Inferior parietal cortex (tissue), 1 donor: ENCODE data around the gene ZNF474.
"Not testable (repeated sequence)": the region's sequence is repeated elsewhere in the genome, so short reads cannot be mapped to it uniquely, and the experiment has no call there.

Source experiments
- DNase-seq: peaks from one replicate; pipeline ENCODE4 v3.0.0-alpha.2; 2016; ENCODE audit errors: extremely low spot score

Gene ZNF474

DNA sequence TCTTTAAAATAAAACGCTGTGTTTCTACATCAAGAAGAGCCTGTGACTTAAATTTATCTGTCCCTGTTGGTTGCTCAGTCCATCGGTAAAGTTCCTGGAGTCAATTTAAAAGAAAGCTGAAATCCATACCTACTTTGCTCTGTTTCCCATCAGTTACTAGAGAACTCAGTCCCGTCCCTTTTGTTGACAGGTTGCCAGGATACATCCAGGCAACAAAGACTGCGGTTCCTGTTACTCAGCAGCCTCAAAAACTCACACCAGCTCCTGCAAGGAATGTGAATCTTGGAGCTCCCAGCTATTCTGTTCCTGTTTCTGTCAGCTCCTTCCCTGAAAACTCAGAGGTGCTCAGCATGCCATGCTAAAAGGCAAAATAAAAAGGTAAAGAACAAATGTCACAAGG, at the start of gene ZNF474:
TSS of gene ZNF474 (plus strand) at position 241 of the 400 bp plus-strand sequence. CDS start 22,445 bp downstream, outside the sequence.
- no peak for DNase-seq

DNA sequence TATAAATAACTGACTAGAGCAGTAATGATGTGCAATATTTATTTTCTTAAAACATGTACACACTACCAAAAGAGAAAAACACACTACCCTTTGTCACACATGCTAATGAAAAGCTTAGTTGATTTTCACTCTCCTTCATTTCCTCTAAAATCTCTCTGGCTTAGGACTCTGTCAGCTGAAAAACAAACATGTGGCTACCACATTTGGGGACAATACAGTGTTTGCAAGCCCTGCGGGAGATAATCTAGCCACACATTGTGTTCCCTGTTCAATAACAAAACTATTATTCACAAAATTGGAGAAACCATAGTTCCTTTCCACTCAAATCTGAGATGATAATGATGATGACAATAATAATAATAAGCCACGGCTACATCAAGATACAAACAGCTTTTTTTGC, 47.8 kb upstream of the ZNF474 start:
- no peak for DNase-seq

DNA sequence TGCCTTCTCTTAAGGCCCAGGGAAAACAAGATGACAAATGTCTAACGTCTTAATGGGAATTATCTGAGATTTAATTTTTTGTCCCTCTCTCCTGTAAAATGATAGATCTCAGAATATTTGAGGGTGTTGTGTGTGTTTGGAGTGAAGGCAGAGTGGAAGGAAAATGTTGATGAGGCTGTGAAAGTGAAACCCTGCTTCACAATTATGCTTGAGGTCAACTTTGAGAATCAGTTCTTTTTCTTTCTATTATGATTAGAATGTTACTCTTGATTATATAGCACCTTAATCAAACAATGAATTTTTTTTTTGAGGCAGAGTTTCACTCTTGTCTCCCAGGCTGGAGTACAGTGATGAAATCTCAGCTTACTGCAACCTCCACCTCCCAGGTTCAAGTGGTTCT, 45.8 kb upstream of the ZNF474 start:
- DNase-seq: no peak

DNA sequence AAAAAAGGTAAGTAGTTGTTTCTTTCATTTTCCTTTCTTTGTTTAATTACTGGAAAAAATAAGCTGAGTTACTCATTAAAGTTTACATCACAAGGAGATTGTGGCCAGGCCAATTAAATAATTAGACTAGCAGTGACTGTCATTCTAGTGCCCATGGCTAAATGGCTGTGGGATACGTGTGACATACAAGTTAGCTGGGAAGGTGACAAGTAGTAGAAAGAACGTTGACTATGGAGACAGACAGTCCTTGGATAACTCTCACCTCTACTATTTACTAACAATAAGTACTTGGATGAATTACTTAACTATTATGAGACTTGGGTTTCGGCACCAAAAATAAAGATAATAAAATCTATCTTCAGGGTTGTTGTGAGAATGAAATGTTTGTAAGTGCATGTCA, 44.3 kb upstream of the ZNF474 start:
- no peak for DNase-seq

DNA sequence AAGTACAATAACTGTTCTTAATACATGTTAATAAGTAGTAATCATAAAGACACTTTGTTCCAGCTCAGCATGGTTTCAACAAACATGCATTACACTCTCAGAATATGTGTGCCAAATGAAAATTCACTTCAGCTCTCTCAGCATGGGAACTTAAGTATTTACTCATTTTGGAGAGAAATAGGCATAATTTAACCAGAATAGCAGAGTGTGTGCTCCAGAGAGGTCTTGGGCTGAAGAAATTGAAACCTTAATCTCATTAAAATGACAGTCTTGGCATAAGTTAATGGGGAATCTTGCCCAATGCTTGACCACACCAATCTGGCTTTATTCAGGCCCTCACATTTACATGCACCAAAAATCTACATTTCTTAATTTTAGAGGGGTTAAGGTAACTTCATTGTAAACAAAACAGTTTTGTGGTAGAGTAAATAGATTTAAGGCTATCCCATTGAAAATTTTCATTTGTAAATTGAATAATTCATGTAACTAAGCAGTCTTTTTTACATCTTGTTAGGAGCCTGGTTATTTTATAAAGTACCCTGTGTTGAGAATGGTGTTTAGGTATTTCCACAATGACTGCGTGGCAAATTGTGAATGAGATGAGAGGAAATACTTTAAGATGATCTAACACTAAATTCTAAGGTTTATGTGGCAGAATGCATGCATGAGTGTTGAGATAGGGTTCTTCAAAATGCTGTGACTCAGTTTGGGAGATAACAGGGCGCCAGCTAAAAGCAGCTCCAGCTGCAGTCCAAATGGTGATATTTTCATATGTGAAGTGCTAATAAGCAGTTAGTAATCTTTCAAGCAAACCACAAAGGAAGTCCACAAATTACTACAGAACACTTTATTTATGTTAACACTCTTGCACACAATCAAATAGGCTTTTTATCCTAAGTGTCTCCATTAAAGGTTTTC, 40.0 kb upstream of the ZNF474 start:
- no peak for DNase-seq

DNA sequence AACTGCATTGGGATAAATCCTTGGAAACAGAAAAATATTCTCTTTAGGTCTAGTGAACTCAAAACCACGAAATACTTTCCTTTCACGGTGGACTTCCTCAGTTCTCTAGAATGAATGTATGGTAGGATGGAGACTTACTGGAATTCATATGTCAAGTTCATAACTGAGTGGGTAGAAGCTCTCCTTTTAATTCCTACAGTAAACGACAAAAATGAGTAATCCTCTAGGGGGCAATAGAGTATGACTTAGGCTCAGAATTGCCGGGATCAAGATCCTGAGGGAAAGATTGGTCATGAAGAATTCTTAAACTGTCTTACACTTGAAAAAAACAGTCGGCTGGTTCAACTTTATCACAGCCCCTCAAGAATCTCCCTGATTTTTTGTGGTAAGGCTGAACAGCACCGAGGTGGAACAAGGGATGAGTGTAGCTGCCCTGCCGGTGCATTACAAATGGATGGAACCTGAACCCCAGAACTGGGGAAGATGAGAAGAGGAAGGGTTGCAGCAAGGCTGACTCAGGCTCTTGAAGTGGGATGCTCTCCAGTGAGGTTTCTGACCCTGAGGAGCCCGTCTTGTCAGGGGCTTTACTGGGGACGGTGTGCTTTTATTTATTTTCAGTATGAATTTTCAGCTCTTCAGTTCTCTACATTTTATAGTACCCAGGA, 37.3 kb upstream of the ZNF474 start:
- peak; percentile 53 for DNase-seq

DNA sequence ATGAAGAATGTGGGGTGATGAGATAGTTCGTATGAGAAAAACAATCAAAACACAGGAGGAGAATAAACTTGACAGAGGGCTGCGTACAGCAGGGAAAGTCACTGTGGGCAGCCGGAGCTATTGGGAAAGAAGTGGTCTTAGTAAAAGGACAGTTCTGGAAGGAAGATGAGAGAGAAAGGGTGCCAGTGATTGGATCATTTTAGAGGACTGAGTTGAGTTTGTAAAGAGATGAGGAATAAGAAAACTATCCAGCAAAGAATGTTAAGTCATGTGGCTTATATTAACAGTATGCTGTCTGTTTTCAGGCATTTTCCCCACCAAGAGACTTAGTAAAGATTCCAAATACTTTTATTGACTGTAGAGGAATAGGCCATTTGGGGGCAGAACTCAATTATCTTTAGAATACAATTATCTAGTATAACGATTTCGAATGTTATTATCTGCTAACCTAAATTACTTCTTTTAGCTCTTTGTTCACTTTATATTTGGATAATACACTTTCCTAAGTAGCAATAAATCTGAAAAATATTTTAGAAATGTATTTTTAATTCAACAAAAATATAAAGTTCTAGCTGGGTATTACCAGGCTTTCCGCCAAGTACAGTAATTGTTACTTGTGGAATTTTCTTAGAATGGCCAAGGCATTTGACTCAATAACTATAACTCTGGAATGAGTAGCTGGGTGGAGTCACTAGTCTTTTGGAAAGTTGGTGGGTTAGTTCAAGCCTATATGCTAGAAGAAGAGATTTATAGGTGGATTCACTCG, 35.7 kb upstream of the ZNF474 start:
- no peak for DNase-seq

DNA sequence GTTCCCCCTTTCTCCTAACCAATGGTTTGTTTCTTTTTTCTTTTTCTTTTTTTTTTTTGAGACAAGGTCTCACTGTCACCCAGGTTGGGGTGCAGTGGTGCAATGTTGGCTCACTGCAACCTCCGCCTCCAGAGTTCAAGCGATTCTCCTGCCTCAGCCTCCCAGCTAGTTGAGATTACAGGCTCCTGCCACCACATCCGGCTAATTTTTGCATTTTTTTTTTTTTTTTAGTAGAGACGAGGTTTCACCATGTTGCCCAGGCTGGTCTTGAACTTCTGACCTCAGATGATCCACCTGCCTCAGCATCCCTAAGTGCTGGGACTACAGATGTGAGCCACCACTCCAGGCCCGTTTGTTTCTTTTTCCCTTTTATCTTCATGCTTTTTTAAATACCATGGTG, 35.1 kb upstream of the ZNF474 start:
- not testable (repeated sequence) for DNase-seq

DNA sequence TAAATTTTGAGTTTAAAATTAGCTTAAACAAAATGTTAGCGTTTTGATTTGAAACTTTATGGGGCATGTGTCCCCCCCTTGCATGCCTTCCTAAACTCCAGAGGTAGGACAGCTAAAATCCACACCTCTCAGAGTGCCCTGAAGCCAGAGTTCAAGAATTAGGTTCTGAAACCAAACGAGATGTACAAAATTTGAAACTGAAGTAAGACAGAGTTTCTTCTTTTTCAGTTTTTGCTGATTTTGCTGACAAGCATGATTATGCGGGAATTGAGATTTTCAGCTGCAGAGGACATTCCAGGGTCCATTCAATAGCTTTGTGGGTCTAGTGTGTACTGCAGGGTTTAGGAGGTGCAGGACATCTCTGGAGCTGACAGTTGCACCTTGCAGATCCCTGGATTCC, 34.2 kb upstream of the ZNF474 start:
- DNase-seq: no peak

DNA sequence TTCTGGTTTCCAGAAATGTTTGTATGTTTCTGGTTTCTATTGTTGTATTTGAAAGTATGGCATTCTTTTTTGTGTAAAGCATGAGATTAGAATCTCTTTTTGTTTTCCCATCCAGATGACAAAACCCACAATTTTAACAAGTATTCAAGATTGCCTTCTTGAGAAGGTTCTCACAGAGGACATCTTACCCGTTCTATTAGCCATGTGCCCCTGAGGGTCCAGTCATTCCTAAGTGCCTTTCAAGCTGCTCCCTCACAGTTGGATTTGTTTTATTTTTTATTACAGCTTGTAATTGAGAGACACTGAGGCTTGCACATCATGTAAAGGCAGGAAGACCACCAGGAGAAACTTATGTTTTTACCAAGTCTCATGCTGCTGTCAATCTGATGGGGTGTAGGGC, 32.0 kb upstream of the ZNF474 start:
- DNase-seq: no peak

DNA sequence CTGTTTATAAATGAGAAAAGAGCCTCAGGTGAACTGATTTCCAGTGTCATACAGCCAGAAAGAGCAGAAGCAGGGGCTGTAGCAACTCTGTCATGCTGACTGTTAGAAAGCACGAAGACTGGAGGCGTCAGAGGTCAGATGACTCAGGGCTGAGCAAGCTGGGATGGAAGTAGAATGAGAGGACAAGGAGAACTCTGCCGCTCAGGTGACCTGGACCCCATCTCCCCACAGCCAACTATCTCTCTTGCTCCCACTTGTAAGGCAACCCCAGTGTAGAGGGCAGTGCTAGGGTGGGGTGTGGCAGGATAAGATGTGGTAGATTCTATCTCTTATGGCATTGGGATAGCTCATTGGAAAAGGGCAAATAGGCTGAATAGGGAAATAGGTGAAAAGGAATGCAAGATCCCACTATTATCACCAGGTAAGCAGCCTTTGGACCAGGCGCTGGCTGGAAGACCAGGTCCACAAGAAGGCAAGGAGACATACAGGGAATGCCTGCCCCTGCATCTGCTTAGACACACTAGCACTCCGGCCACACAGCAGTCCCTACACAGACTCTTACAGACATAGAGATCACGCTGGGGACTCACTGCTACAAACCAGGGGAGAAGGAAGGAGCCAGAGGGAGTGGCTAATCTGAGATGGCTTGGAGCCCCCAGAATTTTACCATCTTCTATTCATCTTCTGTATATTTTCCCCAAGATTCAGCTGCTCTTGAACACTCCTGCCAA, 30.1 kb upstream of the ZNF474 start:
- DNase-seq: no peak

DNA sequence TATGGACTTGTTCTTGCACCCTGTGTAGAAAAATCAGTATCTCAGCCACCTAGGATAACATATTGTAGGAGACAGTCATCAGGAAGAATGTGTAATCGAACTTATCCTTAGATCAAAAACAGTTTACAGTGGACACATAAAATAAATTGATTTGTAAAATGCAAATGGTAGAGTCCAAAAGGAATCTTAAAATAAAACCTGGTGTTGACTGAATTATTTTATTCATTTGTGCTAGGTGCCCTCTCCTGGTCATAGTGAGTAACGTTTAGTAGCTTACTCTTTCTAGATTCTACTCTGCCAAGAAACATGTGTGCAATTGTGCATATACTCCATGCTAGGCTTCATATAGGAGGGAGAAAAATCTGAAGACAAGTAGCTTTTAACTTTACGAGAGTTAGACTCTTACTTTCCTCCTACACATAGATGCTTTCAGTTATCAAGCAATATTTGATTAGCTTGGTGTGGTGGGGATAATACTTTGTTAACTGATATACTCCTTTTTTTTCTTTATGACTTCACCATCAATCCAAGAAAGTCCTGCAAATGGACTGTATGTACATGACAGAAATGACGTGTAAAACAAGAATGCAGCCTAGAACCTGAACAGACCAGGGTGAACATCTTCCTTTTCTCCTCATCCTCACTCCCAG, 27.6 kb upstream of the ZNF474 start:
- DNase-seq: peak; percentile 59

DNA sequence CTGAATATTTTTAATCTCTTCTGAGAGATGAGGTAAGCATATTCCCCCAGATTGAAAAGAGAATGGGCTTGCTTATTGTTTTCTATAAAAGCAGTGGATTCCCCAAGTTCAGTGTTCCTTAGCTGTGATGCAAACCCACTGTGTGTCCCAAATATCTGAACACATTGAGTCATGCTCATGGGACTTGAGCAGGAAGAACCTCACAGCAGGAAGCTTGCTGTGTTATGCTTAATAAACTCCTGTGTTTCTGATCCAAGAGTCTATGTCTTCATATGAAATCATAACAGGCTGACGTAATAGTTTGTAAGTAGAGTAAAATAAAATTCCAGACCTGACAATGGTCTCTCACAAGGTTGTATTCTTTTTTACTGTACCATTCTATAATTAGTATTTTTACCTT, 26.5 kb upstream of the ZNF474 start:
- DNase-seq: no peak

DNA sequence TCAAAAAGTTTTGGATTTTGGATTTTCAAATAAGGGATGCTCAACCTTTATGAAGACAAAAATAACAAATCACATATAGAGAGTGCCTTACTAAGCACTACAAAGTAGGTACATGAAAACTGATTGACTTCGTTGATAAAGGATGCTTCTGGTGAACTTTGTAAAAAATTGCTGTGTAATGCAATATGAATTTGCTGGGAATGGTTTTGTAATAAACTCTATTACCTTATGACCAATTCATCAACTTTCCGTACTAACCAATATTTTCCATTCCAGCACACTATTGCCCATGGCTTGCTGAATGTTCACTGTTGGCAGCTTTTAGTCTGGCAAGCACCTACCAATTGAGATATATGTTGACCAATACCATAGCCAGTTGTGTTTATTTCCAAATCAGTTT, 23.4 kb upstream of the ZNF474 start:
- no peak for DNase-seq

DNA sequence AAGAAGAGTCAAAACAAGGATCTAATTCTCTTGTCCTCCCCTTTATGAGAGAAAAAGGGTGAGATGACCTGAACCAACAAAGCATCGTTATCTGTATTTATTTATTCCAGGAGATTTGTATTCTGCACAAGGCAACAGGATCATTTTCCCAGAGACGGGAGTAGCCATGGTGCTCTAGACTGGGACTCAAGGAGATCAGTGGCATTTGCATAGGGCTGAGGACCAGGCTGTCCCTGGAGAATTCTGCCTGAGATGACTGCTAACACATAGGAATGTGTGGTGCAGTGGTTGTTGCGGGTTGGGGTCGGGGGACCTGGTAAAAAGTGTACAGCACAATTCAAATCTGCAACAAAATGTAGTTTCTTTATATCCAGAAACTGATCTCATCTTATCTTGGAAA, 22.3 kb upstream of the ZNF474 start:
- DNase-seq: no peak

DNA sequence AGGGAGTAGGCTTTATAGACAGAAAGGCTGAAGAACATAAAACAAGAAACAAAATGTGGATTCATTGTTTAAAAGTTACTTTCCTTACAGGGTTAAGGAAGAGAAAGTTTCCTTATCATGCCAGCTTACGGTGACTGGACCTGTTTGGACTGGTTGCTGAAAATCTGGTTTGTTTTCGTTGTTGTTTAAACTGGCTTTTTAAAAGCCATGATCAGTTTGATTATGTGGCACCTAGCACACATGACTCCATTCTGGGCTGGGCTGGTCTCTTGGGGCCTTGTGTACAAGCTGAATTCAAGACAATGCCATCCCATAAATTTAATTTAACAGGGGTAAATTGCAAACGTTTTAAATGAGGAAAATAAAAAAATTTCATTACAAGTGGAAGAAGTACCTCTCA, 18.4 kb upstream of the ZNF474 start:
- DNase-seq: no peak

DNA sequence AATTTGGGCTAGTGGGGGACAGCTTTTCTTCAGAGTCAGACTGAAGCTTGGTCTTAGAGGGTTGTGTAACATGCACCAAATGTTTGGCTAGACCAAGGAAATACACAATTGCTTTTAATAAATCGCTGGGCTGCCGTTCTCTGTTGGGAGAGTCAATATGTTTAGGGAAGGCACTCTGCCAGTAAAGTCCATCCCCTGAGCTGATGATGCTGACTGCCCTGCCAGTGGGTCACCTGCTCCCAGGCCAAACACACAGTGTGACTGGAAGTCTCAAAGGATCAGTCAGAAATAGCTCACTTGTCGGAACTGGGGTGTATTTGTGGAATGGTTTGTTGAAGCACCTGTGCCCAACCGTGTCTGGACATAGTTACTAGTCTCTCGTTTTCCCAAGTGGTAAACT, 17.9 kb upstream of the ZNF474 start:
- no peak for DNase-seq

DNA sequence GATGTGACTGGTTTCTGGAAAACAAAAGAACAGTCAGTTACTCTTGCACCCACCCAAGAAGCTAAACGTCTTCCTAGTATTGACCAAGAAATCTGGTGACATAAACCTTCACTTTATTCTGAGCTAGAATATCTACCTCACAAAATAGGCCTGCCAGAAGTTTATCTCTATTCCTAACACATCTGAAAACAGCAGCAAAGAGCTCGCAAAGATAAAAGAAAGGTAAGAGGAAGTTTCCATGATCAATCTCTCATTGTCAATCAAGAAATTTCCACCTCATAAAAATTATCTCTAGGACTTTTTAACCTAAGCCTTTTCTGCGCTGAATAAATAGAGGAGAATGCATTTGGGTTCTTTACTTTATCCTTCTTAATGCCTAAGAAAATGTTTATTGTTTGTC, 17.3 kb upstream of the ZNF474 start:
- DNase-seq: no peak

DNA sequence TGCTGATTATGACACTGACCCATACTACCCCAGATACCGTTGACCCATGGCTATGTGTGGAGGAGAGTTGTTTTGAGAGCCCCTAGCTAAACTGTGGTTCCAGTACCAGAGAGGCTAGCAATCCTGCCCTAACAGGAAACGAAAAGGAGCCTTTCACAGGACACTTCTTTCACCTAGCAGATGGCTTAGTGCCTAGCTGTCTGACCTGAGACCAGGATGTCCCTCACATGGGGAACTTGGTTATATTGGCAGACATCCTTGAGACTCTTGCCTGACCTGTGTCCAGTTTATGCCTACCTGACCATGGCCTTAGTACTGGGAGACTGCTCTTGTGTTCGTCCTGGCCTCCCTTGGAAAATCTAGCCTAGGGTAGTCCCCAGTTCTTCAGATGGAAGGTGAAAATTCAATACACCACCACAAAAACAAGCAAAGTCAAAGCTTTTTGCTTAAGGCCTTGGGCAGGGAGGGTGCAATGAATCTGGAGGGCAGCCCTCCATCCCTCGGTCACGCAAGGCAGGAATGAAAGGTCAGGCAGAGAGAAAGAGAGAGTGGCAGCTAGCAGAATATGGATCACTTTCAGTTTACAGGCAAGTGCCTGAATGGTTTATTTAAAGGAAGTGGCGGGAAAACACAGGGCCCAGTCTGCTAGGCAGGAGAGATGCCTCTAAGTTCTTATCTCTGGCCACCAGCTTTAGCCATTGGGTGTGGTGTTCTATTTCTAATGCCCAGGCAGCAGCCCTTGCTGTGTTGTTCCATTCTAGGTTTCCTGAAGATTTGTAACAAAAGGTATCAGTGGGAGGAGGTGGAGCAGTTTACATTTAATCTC, 16.4 kb upstream of the ZNF474 start:
- no peak for DNase-seq

DNA sequence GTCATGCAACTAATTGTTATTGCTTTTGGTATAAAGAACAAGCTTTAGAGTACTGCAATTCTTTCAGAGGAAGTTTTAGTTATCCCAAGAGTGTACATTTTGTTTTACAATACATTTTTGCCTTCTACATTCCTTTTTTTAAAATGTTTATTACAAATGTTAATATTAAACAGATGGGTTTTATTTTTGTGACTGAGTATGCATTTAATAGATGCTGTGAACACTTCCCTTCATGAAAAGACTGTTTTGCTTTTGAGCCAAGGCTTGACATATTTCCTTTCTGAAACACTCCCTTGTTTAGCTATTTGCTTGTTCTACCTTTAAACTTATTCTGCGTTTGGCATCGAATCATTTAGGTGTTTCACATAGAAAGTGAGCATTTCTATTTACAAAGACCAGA, 14.8 kb upstream of the ZNF474 start:
- DNase-seq: no peak
